Amygdala (tissue), 56 donors: ENCODE data around the gene PIK3C2G.

Experiments
- DNase-seq, 56 donors: peaks; one replicate each; lab custom pipeline; 2025; lab: John Stamatoyannopoulos, UW

Gene PIK3C2G

DNA sequence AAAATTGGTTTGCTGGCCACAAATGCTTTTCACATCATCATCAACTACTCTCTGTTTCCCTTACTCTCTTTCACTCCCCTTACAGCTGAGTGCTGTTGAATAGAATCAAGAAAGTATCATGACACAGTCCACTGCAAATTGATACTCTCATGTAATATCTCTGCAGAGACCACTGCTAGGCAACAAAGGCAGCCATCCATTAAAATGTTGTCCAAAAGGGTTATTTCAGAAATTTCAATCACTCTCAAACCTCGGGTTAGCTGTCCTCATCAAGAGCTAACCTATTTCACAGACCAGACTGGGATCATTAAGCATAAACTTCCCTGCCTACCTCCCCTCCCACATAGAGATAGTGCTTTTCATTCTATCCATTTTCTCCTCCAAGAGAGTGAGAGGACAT lies 289.8 kb downstream of the PIK3C2G start:
- no peak for DNase-seq

DNA sequence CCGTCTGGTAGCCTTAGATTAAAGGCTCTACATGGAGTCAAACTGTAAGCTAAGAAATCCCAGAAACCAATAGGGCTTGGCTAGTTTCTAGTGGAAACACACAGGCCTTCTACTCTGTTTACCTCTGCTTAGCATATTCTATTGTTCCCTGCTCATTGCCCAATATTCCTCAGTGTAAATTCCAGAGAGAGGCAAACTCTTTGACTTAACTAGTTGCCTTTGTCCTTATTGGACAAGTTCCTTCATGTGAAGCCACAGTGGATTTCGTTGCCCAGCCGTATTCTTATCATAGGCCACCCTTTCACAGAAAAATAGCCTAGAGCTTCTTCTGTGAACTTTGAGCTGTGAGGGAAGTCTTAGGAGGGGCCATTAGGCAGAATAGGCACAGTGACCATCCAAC lies 290.4 kb downstream of the PIK3C2G start:
- DNase-seq = no peak

DNA sequence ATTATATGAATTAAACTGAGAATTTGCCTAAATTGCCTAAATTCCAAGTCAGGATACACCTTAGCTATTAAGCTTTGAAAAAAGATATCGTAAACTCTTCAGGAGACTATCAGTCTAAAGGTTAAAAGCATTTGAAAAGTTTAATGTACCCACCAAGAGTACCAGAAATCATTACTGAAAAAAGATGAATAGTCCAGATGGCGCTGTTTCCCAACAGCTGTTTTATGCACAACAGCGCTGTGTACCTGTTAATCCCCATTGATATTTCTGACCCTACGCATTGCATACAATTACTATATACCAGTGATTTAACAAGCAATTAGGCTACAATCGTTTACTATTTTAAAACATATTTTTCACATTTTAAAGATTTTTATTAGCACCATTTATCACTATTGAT lies 291.5 kb downstream of the PIK3C2G start:
- no peak for DNase-seq

DNA sequence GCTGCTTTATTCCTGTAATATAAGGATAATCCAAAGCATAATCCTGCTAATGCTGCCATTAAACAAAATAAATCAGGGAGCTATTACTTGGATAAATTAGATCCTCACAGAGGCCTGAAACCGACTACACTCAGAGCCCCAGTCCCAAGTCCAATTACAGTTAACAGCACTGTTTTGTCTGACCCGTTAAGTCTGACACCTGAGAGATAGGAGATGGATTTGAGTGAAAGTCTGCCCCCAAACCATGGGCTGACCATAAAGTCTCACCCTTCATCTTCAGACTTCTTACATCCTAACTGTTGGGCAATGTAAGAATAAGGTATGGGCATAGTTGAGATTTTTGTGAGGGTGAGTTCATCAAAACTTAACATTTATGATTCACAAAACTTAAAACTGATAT lies 294.8 kb downstream of the PIK3C2G start:
- no peak for DNase-seq

DNA sequence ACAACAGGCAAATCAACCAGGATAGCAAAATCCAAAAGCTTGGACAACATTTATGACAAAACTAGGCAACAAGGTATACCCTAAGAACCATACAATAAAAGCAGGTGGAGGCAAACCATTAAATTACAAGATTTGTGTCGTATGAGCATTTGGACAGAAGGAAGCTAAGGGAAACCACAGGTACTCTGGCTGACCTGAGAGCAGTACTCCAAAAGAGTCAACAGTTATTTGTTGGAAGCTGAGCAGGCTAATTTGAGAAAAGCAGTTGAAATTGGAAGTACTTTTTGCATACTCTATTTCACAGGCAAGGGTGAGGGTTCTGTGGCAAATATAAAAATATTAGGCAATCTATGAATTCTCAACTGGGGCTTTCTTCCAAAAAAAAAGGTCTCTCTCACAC lies 297.9 kb downstream of the PIK3C2G start:
- no peak for DNase-seq

DNA sequence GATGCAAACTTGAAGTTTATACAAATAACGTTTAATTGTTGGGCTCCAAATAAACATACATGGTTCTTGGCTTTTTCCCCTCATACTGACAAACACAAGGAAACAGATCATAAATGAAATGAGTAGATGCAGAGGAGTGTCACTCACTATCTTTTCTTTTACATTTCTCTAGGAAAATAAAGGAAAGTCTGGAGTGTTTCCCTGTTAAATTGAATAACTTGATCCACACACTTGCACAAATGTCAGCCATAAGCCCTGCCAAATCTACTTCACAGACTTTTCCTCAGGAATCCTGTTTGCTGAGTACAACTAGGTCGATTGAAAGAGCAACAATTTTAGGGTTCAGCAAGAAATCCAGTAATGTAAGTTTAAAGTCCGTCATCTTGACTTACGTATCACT lies 301.2 kb downstream of the PIK3C2G start:
- DNase-seq = no peak

DNA sequence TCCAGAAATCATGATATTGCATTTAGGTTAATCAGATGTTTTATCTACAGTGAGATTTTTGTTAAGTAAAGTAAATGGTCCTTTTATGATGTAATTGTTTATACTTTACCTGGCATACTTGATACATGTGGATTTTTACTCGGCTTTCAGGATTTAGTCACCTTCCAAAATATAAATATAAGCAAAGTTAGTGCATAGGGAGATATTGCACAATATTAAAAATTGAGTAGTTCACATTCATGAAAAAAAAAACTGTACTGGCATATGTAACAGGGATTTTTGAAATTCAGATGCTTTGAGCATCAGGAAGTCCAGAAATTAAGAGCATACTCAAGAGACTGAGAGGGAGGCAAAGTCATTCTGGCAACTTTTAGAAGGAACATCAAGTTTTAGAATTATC lies 303.0 kb downstream of the PIK3C2G start:
- no peak for DNase-seq

DNA sequence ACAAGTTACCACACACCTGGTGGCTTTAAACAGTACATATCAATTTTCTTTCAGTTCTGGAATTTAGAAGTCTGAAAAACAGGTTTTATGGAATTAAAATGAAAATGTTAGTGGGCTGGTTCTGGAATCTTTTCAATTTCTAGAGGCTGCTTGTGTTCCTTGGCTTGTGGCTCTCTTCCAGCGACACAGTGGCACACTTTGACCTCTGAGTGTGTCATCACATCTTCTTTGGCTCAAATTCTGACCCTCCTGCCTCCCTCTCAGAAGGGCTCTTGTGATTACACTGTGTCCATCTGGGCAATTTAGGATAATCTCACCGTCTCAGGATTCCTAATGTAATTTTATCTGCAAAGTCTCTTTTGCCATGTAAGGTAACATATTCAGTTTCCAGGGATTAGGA lies 306.5 kb downstream of the PIK3C2G start:
- no peak for DNase-seq

DNA sequence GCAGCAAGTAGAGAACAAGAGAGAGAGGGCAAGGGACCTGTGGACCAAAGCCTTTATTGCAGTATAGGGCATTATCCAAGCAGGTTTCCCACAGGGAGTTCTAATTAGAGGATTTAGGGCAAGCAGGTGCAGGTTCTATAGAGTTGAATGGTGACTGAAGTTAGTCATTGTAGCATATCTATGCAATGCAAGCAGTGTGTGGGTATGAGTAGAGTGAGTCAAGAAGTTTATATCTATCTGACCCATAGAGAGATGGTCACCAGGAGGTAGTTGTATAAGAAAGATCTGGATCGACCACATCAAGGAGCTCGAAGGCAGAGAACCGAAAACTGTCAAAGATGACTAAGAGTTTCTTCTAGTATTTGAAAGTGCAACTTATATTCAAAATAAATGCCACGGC lies 309.2 kb downstream of the PIK3C2G start:
- DNase-seq = no peak

DNA sequence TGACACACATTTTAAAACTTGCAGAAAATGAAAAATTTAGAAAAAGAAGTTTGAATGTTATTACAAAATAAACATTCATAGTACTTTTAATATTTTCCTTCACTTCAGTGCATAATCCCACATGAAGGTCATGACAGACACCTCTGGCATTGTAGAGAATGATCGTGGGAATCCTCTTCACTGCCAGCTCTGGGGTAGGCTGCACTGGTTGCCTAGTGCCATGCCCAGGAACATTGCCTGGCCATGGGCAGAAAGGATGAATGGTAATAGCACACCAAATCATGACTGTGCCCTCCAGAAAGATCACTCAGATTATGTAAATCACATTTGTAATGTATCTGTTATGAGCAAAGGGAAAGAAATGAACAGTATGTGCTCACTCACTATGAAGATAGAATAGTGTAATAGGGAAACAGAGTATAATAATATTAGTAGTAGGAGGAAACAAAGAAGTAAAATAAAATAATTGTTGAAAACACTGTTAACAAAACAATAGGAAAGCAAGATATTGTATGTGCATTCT lies 314.8 kb downstream of the PIK3C2G start:
- no peak for DNase-seq

DNA sequence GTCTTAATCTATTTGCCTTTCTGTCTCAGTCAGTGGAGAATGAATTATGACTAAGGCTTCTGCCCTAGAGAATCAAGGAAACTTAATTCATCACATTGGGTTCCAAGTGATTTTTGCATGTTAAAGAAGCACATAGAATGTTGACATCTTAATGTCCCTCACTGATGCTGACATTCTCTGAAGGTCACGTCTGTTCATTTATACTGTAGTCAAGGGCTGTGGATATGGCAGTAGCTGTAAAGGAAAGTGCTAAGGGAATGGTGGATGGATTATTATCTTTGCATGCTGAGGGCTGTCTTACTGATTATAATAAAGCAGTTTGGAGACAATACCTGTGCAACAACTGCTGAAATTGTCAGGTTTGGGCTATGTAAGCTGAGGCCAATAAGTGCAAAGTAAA lies 315.3 kb downstream of the PIK3C2G start:
- DNase-seq = no peak

DNA sequence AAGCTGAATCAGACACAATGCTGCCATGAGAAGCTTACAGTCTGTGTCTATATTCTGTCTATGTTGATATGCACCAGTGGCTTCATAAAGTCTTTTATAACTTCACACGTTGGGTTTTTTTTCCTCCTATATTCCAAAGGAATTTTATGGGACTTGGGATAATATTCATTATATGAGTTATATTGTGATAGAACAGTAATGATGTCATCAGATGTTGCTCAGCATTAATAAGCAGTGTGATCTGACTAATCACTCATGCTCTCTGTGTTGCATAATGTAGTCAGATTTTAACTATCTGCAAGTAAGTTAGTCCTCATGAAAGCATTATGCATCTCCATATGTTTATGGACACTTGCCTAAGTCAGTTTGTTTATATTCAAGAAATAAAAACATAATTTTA lies 316.9 kb downstream of the PIK3C2G start:
- no peak for DNase-seq

DNA sequence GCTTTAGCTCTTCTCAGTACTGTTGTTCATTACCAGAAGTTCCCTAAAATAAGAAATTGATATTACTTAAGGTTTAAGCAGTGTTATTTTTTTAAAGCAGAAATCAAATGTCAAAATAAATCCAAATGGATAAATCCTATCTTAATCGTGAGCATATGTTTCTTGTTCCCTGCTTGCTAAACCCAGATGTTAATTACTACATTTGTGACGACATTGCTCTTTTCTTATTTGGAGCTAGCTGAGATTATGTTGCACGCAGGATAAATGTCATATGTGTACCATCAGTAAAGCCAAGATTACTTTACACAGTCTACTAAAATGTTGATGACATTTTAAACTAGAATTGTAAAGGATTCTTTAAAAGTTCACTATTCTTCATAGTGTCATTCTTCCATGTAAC lies 319.0 kb downstream of the PIK3C2G start:
- DNase-seq = no peak

DNA sequence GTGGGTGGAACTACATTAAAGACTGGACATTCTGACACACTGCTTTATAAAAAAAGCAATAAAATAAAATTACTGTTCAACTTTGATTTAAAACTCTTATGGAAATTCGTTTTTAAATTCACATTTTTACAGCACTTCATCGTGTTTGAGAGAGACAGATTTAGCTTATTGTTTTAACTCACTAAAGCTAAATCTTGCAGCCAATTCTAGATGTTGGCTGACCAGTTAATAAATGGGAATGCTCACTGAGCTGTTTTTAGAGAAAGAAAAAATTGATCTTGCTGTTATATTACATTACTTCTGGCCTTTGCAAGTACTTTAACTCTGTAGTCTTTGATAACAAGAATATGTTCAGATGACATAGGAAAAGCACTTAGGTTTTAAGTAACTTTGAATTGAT lies 319.4 kb downstream of the PIK3C2G start:
- DNase-seq = no peak

DNA sequence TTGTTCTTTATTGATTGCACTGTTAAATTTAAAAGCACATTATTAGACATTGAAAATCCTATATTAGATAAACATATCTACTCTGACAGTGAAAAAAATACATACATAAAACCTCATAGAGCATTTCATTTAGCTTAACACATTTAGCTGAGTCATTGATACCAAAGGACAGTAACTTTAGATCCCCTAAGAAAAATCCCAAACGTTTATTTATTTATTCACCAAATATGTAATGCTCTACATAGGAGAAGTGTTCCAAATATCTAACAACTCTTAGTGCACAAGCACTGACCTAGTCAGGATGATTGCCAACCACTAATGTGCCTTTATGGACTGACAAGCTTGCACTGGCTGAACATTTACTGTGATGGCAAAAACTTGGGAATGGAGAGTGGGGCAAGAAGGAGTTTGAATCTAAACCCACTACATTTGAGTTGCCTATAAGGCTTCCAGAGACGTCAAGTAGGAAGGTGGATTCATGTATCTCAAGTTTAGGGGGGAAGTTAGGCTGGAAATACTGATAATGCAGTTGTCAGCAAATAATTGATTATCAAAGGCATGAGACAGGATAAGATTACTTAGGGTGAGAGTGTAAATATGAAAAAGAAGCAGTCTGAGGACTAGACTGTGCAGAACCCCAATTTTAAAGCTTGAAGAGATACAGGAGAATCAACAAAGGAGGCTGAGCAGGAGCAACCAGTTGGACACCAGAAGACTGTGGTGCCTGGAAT lies 320.1 kb downstream of the PIK3C2G start:
- DNase-seq = no peak

DNA sequence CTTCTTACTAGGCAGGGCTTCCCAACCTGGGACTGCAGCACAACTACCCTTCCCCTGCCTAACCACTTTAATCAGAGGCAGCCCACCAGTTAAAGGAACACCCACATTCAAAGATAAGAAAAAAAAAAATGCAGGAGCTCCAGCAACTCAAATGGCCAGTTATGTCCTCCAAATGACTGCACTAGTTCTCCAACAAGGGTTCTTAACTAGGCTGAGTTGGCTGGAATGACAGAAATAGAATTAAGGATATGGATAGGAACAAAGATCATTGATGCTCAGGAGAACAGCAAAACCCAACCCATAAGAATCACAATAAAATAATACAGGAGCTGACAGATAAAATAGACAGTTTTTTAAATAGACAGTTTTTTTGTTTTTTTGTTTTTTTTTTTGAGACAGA lies 322.3 kb downstream of the PIK3C2G start:
- no peak for DNase-seq

DNA sequence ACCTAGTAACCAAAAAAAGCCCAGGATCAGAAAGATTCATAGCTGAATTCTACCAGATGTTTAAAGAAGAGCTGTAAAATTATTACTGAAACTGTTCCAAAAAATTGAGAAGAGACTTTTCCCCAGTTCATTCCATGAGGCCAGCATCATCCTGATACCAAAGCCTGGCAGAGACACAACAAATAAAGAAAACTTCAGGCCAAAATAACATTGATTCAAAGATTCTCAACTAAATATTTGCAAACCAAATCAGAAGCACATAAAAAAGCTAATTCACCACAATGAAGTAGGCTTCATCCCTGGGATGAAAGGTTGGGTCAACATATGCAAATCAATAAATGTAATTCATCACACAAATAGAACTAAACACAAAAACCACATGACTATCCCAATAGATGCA lies 325.3 kb downstream of the PIK3C2G start:
- no peak for DNase-seq

DNA sequence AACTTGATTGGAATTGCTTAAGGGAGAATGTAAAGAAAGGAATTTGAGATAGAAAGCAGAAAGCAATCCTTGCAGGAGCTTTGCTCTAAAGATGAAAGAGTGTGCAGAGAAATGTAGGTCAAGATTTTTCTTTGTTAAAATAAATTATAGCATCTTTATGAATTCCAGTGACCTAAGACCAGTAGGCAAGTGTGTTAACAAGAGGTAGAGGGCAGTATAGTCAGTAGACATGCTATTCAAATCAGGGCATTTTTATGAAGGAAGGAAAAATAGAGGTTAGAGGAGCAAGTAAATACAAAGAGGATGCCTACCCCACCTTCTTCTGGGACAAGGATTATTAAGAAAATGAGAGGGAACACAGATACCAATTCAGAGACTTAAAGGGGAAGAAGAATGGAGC lies 328.0 kb downstream of the PIK3C2G start:
- no peak for DNase-seq

DNA sequence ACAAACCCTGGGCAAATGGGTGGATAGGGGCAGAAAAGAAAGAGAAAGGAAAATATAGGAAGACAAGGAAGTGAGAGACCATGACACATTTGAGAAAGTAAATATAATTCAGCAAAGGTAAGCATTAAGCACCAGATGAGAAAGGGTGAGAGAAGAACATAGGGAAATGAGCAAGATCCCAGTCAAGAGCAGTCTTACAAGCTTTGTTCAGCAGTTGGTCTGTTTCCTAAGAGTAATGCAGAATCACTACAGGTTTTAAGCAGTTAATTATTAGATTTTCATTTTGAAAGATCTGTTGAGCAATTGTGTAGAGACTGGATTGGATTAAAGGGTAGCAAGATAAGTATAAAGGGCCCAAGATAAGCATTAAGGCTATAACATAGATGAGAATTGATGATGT lies 330.2 kb downstream of the PIK3C2G start:
- DNase-seq = no peak

DNA sequence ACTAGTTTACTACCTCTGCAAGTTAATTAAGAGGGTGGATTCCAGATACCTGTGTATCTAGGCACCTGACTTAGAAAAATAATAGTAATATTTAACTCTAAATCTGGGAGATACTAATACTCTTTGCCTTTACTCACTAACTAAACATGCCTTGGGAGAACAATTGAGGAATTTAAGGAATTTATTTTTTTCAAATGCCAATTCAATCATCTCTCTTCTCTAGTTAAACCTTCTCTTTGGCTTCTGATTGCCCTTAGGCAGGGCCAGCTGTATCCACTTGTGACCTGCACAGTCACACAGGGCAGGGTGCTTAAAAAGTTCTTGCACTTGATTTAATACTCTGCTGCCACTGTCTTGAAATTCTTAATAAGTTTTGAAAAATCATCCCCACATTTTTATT lies 334.1 kb downstream of the PIK3C2G start:
- DNase-seq = no peak

DNA sequence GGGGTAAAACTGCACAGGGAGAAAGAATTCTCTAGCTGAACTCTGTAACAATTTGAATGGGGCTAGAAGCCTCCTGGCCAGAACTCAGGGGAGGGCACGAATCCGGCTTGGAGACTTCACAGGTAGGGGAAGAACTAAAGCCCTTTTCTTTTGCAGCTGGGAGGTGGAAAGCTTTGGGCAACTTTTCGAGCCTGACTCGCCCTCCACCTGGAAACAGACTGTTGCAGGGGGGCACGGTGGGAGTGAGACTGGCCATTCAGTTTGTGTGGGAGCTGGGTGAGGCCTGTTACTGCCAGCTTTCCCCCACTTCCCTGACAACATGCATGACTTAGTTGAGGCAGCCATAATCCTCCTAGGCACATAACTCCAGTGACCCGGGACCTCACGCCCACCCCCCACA lies 340.6 kb downstream of the PIK3C2G start:
- DNase-seq = no peak

DNA sequence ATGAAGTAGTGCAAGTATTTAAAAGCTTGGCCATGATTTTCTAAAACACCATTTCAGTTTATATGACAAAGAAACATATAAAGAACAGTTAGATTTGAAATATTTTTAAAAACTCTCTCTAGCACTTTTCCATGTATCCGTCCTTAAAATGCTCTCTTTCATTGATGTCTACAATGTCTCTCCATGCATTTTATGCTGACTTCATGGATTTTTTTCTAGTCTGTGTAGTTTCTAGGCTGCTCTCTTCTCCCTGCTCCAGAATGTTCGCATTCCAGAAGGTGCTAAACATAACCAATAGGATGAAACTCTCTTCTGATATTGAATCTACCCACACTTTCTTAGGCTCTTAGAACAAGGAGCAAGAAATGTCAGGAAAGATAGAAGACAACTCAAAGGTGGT lies 351.7 kb downstream of the PIK3C2G start:
- no peak for DNase-seq

DNA sequence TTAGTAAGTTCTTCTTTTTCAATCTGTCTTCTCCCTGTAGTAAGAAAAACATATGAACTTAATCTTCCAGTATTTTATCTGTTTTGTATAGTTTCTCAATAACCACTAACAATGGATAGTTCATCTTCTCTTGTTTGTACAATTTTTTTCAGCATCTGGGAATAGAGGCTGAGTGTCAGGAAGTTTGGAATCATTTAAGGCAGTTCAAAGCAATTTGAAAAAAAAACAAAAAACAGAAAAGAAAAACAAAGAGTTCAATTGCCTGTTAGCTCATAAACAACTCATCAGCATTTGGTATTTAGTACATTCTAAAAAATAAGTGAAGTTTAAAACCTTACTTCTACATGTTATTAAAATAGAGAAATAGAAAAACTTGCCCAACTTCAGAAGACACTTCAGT lies 359.7 kb downstream of the PIK3C2G start:
- DNase-seq = no peak
